Measurements from ENCODE around the gene NPLOC4.
A peak's percentile ranks its signal among the peaks of the same experiment; 100 is the strongest.

Gene NPLOC4

GRCh38 chr17:81536299-81537290 is 100.3 kb downstream of the NPLOC4 start:
- H3K4me3 ChIP-seq (replicated peaks in 1 of 2; ENCODE audit: low read depth in 2 of 2, low read length in 2 of 2), result no peak overlapping the region
- peak in 1 of 2 donors; percentile 20 for DNase-seq (ENCODE audit: low read depth in 2 of 2)
- TF ChIP-seq CTCF (IDR thresholded peaks at IDR 0.05; ENCODE audit: low read depth, low read length), result no peak

GRCh38 chr17:81535480-81536298 is 101.2 kb downstream of the NPLOC4 start:
- TF ChIP-seq CTCF (IDR thresholded peaks at IDR 0.05; ENCODE audit: low read depth, low read length), result no peak
- no peak overlapping the region for H3K4me3 ChIP-seq (replicated peaks in 1 of 2; ENCODE audit: low read depth in 2 of 2, low read length in 2 of 2)
- no peak for DNase-seq (ENCODE audit: low read depth in 2 of 2)

GRCh38 chr17:81535007-81535328 is 101.9 kb downstream of the NPLOC4 start:
- no peak for DNase-seq (ENCODE audit: low read depth in 2 of 2)
- no peak overlapping the region for H3K4me3 ChIP-seq (replicated peaks in 1 of 2; ENCODE audit: low read depth in 2 of 2, low read length in 2 of 2)
- no peak for TF ChIP-seq CTCF (IDR thresholded peaks at IDR 0.05; ENCODE audit: low read depth, low read length)

- DNase-seq (ENCODE audit: low read depth in 2 of 2), result no peak
- TF ChIP-seq CTCF (IDR thresholded peaks at IDR 0.05; ENCODE audit: low read depth, low read length), result no peak
- H3K4me3 ChIP-seq (replicated peaks in 1 of 2; ENCODE audit: low read depth in 2 of 2, low read length in 2 of 2), result no peak overlapping the region
Measured at GRCh38 chr17:81534157-81535006, 102.5 kb downstream of the NPLOC4 start.

- DNase-seq (ENCODE audit: low read depth in 2 of 2), result no peak
- H3K4me3 ChIP-seq (replicated peaks in 1 of 2; ENCODE audit: low read depth in 2 of 2, low read length in 2 of 2), result no peak overlapping the region
- TF ChIP-seq CTCF (IDR thresholded peaks at IDR 0.05; ENCODE audit: low read depth, low read length), result no peak
Measured at GRCh38 chr17:81533339-81534141, 103.4 kb downstream of the NPLOC4 start.

Data from cardiac fibroblast (primary cell).